ENCODE results near the gene SLFN12L. TPM values are rescaled to one million over a fixed set of nuclear protein-coding genes. Genes with fewer than 3 reads are reported as not detected.

The SLFN12L gene
- total and polyA plus RNA-seq, 9 donors = 0.23 to 1.2 (median 0.79) TPM

- H3K27me3 ChIP-seq = no peaks in the 10 kb centered on the region
- H3K9me3 ChIP-seq = no peaks in the 10 kb centered on the region
- no peak for DNase-seq
- H3K27ac ChIP-seq = no peak overlapping the region
- no peak for TF ChIP-seq POLR2A (IDR thresholded peaks at IDR 0.05)
- no peak for TF ChIP-seq EP300 (IDR thresholded peaks at IDR 0.05)
- TF ChIP-seq, protein P1, sequence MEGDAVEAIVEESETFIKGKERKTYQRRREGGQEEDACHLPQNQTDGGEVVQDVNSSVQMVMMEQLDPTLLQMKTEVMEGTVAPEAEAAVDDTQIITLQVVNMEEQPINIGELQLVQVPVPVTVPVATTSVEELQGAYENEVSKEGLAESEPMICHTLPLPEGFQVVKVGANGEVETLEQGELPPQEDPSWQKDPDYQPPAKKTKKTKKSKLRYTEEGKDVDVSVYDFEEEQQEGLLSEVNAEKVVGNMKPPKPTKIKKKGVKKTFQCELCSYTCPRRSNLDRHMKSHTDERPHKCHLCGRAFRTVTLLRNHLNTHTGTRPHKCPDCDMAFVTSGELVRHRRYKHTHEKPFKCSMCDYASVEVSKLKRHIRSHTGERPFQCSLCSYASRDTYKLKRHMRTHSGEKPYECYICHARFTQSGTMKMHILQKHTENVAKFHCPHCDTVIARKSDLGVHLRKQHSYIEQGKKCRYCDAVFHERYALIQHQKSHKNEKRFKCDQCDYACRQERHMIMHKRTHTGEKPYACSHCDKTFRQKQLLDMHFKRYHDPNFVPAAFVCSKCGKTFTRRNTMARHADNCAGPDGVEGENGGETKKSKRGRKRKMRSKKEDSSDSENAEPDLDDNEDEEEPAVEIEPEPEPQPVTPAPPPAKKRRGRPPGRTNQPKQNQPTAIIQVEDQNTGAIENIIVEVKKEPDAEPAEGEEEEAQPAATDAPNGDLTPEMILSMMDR (IDR thresholded peaks at IDR 0.05) = no peak
- WGBS, 3 donors = 36 to 47% (median 43%) methylated on average over 3 of the region's 3 CpGs
- intact Hi-C loops (cut with DNase I) = no loop called here
- H3K4me1 ChIP-seq (ENCODE audit: insufficient read depth) = peaks cover 6% of the 10 kb centered on the region
- H3K4me3 ChIP-seq = no peak overlapping the region
- no peaks in the 10 kb centered on the region for H3K36me3 ChIP-seq
Measured at GRCh38 chr17:35447499-35447898, 90.0 kb downstream of the SLFN12L start.

DNA sequence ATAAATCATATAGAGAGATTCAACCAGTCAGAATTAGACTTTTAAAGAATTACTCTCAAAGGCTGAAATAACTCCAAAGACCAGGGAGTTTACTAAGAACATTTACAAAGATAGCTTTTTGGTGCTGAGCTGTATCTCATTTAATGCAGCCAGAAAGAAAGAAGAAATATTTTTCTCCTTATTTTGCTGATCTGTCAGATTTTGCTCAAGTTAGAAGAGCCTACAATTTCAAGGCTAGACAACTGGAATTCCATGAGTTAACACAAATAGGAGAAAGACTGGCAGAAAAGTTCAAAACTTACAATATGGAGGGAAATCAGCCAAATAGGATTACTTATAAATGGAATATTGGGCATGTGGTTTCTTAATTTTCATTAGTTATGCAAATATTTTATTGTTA is 99.0 kb downstream of the SLFN12L start:
- intact Hi-C loops (cut with DNase I) = no loop called here
- Histone ChIP-seq H3K27ac (no peak overlapping the region), H3K4me3 (no peak overlapping the region), H3K36me3 (no peaks in the 10 kb centered on the region), H3K9me3 (no peaks in the 10 kb centered on the region), H3K4me1 (ENCODE audit: insufficient read depth) (peaks cover 4% of the 10 kb centered on the region), H3K27me3 (no peaks in the 10 kb centered on the region)
- no peak for DNase-seq
- TF ChIP-seq EP300 (IDR thresholded peaks at IDR 0.05) (no peak), POLR2A (IDR thresholded peaks at IDR 0.05) (no peak)
- TF ChIP-seq, protein P1 (IDR thresholded peaks at IDR 0.05) = no peak

GRCh38 chr17:35433075-35433894 is 104.2 kb downstream of the SLFN12L start:
- intact Hi-C loops (cut with DNase I) = no loop called here
- no peaks in the 10 kb centered on the region for H3K27me3 ChIP-seq
- H3K4me3 ChIP-seq = peak overlapping the region; percentile 54
- no peaks in the 10 kb centered on the region for H3K36me3 ChIP-seq
- peak; percentile 59 to 83 (median 69) for DNase-seq
- peak overlapping the region; percentile 54 to 84 for H3K27ac ChIP-seq
- no peak for TF ChIP-seq EP300 (IDR thresholded peaks at IDR 0.05)
- TF ChIP-seq POLR2A (IDR thresholded peaks at IDR 0.05) = no peak
- TF ChIP-seq, protein P1 (IDR thresholded peaks at IDR 0.05) = no peak
- H3K9me3 ChIP-seq = no peaks in the 10 kb centered on the region
- 1 to 7% (median 6%) methylated on average over 19 of the region's 19 CpGs for WGBS, 3 donors
- H3K4me1 ChIP-seq (ENCODE audit: insufficient read depth) = peaks cover 12% of the 10 kb centered on the region

DNA sequence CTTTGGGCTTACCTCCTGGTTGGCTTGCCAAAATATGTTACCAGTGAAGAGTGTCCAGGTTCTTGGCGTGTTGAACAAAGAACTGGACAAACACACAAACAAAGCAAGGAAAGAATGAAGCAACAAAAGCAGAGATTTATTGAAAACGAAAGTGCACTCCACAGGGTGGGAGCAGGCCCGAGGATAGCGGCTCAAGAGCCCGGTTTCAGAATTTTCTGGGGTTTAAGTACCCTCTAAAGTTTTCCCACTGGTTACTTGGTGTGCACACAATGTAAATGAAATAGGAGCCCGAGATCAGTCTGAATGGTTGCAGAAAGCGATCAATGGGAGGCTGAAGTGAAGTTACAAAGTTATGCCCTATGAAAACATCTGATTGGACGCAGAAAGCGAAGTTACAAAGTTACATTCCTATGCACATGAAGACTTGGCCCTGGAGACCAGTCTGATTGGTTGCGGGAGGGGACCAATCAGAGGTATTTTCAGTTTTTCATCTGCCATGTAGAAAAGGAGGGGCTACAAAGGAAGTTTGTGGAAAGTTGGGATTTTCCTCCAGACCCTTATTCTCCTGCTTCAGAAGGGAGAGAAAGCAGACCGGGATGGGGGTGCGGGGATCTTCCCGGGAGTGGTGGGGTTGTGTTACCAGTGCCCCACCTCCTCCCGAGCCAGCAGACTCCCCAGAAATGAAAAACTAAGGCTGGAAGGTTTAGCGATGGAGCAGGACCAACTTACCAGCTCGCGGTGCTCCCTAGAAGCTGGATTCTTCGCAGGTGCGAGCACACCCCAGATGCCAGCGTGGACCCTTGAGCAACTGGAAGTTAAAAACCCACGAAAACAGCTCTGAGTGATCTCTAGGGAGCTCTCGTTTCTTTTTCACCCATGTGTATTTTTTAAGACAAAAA is 105.1 kb downstream of the SLFN12L start, which contains the start of gene SLFN12:
Gene SLFN12, minus strand, starts transcription at position 325 of the 899 bp plus-strand sequence. CDS start 9,472 bp downstream, outside the sequence.
- no peaks in the 10 kb centered on the region for H3K27me3 ChIP-seq
- H3K4me1 ChIP-seq (ENCODE audit: insufficient read depth) = peaks cover 12% of the 10 kb centered on the region
- peak within 1 kb of the TSS; percentile 54 to 84 for H3K27ac ChIP-seq
- DNase-seq = peak; percentile 55 to 74 (median 58)
- H3K4me3 ChIP-seq = peak within 1 kb of the TSS; percentile 54
- H3K36me3 ChIP-seq = no peaks in the 10 kb centered on the region
- TF ChIP-seq POLR2A (IDR thresholded peaks at IDR 0.05) (peak; percentile 17), EP300 (IDR thresholded peaks at IDR 0.05) (no peak)
- WGBS, 3 donors = 3 to 9% (median 7%) methylated on average over 22 of the region's 22 CpGs
- intact Hi-C loops (cut with DNase I) = no loop called here
- H3K9me3 ChIP-seq = no peaks in the 10 kb centered on the region

All from ovary (tissue), 9 donors.